Measurements from ENCODE around the gene SEC24C.
"Not testable (repeated sequence)": the region's sequence is repeated elsewhere in the genome, so short reads cannot be mapped to it uniquely, and the experiment has no call there.

GRCh38 chr10:73703924-73704323 lies 40.2 kb upstream of the SEC24C start:
- not testable (repeated sequence) for TF ChIP-seq POLR2A (IDR thresholded peaks at IDR 0.05; ENCODE audit: low read length); GATA1 (IDR thresholded peaks at IDR 0.05; ENCODE audit: low read depth, low read length)
